Frontal cortex (tissue), 4 donors: ENCODE results near the gene GNL3L. TPM values are rescaled to one million over a fixed set of nuclear protein-coding genes. Genes with fewer than 3 reads are reported as not detected.
"Not testable (repeated sequence)": the region's sequence is repeated elsewhere in the genome, so short reads cannot be mapped to it uniquely, and the experiment has no call there.

ENCODE experiments used
- DNase-seq, 2 donors: peaks; one replicate each; pipeline ENCODE4 v3.0.0; 2012; ENCODE audit warnings: low spot score in 2 of 2
- FAIRE-seq: peaks from 2 replicates; lab custom pipeline; 2012; peaks lifted over from hg19 to GRCh38; lab: Jason Lieb, UNC
- total RNA-seq: library from RNA; depleted of rRNA; stranded (reverse); fragments of >200 nt; gene quantifications from one replicate; pipeline ENCODE4 v1.2.3, GENCODE V29; 2014
- donor health status: control.
- donor health status: control.
- donor health status: control.

The GNL3L gene
- total RNA-seq, 1 donor from 2014 or later, result 19.2 TPM

- not testable (repeated sequence) for DNase-seq, FAIRE-seq
These were observed 25.0 kb downstream of the GNL3L start for GRCh38 chrX:54555006-54555405.

DNA sequence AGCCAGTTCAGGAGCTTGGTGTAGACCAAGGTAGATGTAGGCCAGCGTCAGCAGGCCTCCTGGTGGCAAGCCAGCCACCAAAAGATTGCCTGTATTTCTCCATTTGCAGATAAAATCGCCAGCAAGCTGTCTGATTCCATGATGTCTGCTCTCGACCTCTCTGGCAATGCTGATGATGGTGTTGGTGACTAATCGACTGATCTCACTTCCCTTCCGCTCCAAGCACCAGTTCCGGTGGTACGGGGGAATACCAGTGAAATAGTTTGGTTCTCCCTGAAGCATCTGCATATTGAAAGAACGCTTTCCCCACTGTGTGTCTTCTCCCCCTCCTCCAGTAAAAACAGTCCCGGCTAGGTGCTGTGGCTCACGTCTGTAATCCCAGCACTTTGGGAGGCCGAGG is 30.4 kb downstream of the GNL3L start:
- FAIRE-seq, result no peak

DNA sequence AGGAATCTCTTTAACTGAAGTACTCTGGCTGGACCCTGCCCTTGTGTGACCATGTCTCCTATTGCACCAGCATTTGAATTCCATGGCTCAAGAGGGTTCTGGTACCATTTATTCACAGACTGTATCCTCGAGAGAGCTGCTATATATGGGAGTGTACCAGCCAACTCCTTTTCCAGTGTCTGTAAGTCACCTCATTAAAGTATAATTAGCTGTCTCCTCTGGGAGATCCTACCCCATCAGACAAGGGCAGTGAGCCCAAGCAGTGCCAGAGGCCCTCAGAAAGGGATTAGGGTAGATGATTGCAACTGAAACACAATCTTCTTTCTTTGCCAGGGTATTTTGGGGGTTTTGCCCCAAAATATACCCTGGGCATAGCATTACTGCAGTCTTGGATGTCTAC is 31.6 kb downstream of the GNL3L start:
- DNase-seq (no peak), FAIRE-seq (no peak)

More for the DNA sequence above, 30.4 kb downstream of the GNL3L start:
- DNase-seq, result no peak

DNA sequence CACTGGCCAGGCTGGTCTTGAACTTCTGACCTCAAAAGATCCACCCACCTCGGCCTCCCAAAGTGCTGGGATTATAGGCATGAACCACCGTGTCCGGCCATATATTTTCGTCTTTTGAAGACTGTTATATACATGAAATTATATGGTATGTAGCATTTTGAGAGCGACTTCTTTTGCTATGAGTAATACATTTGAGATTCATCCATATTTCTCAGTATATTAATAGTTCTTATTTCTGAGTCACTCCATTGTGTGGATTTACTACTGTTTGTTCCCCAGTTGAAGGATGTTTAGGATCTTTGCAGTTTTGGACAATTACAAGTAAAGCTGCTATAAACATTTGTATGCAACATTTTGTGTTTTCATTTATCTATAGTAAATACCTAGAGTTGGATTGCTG is 34.9 kb downstream of the GNL3L start:
- DNase-seq (no peak), FAIRE-seq (no peak)

DNA sequence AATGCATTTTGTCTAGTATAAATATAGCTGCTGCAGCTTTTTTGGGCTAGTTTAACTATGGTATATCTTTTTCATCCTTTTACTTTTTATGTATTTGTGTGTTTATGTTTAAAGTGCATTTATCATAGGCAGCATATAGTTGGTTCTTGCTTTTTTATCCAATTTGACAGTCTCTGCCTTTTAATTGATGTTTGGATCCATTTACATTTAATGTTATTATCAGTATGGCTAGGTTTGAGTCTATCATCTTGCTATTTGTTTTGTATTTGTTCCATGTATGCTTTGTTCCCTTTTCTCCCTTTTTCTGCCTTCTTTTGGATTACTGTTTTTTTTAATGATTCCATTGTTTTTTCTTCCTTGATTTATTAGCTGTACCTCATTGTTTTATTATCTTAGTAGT is 40.3 kb downstream of the GNL3L start:
- FAIRE-seq (no peak), DNase-seq (no peak)

GRCh38 chrX:54572641-54573040 is 42.6 kb downstream of the GNL3L start:
- not testable (repeated sequence) for DNase-seq, FAIRE-seq

DNA sequence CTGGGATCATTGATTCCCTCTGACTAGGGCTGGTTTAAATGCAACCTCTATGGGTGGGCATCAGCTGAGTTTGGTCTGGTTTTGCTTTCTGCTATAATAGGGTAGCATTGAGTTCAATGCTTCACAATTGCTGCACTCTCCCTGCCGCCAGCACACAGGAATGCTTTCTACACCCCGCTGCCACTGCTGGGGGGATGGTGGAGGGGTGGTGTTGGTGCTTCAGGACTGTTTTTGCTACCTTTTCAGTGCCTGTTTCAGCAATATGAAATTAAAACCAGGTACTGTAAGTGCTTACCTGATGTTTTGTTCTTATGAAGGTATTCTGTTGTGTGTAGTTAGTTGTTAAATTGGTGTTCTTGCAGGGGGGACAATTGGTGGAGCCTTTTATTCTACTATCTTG is 67.7 kb downstream of the GNL3L start:
- no peak for FAIRE-seq
- no peak for DNase-seq

- DNase-seq (no peak), FAIRE-seq (no peak)
These were observed 72.5 kb downstream of the GNL3L start for GRCh38 chrX:54602563-54602962.

Other genes starting within 250 kb of the GNL3L start
- gene WNK3, start 172.2 kb upstream of the GNL3L start, total RNA-seq, result 71.3 TPM
- gene TSR2, start 89.8 kb upstream of the GNL3L start, total RNA-seq, result 13.0 TPM
- gene FGD1, start 34.0 kb upstream of the GNL3L start, total RNA-seq, result 9.4 TPM